Measurements from ENCODE around the gene OR2K2.
"Not testable (repeated sequence)": the region's sequence is repeated elsewhere in the genome, so short reads cannot be mapped to it uniquely, and the experiment has no call there.

Gene OR2K2

GRCh38 chr9:111330124-111330523 lies at the start of gene OR2K2:
OR2K2 (minus strand) TSS chr9:111330224; CDS start chr9:111328433, 1,791 bp downstream.
- DNase-seq: no peak

DNA sequence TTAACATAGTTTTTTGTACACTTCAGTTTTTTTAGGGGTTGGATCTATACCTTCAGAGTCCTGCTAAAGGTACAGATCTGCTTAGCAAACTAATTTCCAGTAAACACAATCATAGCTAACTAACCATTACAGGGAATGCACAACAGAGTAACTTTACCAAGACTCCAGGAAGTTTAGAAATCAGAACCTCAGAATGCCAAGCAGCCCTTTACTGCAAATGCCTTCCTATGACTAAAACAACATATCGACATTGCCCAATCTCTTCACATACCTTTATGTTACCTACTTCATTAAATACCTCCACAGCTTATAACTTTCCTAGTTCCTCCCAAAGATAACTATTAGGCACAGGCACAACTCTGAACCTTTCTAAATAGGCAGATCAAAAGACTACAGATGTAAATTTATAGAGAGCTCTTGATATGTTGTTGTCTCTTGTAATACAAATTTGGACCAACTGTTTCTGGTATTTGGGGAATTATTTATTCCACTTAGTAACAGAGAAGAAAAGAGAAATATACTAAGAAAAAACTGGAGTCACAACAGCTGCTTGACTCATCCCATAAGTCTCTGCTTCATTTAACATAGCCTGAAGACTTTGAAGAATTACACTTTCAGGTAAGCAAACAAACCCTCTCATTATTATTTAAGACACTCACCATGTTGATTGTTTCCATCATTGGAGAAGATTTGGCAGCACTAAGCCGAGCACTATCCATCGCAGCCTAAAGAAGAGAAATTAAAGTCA lies 46.0 kb upstream of the OR2K2 start:
- no peak for DNase-seq

DNA sequence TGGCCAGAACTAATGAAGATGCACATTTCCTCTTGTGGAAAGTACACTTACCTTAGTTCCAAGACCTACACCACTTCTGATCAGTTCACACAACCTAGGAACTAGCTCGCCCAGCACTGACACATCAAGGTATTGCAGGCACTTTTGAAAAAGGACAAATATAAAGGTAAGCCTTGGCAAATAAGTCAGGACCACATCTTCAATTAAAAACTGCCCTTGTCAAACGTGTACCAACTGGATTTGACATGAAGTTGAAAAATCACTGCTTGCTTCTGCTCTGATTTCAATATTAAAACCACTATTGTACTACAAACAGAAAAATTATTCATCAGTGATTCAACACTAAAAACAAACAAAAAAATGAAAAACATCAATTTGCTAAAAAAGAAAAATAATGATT lies 45.0 kb upstream of the OR2K2 start:
- DNase-seq: no peak

DNA sequence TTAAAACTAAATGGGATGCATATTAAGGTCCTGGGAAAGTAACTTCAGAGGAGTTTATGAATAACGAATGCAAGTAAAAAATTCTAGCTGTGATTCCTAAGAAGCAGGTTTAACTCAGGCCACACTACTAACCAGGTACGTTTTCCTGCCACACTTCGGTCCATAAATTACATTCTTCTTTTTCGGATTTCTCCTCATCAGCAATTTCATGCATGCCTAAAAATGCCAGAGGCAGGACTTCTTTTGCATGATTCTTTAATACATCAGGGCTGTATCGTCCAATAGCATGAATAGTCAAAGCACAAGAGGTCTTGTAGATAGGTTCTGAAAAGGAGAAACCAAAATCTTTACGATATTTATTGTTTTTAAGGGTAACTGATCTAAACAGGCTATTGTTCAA lies 42.3 kb upstream of the OR2K2 start:
- DNase-seq: no peak

DNA sequence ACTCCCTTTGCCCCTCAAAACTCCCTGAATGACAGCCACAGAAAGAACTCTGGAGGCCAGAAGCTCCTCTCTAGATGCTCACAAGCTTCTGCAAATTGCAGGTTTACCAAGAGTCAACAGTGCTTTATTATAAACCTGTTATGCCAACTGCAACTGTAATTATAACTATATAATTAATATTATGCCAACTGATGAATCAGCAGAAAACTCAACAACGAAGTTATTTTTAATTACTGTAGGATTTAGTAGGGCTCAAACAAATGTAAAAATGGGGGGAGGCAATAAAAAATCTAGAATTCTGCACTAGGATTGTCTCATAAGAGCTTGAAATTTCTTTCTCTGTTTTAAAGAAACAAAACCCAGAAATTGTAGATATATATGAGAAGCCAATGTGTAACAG lies 37.0 kb upstream of the OR2K2 start:
- no peak for DNase-seq

DNA sequence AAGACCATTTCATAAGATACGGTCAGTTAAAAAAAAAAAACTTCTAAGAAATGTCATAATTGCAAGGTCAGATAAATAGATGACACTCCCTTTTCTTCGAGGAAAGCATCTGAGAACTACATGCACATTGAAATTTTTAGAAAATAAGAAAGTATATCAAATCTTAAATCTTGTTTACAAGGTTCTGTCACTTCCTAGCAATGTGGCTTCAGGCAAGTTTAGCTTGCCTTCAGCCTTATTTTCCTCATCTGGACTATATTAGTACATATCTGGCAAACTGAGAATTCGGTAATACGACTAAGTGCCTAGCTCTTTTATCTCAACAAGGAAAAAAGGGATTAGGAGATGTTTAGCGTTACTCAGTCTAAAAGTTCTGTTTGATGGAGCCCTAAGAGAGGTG lies 32.5 kb upstream of the OR2K2 start:
- DNase-seq: no peak

DNA sequence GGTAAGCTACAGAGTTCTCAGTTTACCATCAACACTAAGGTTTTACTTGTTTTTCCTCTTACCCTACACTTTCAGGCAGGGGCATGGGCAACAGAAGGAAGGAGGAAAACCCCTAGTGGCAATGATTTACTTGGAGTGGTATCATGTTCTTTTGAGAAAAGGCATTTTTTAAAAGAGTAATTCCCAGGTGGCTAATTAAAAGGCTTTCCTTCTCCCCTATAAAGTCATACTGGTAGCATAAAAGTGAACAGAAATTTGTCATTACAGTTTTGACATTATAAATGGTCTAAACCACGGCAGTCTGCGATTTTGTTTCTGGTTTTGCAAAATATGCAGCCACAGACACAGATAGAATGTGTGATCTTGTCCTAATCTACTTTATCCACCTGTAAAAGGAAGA lies 30.9 kb upstream of the OR2K2 start:
- DNase-seq: no peak

DNA sequence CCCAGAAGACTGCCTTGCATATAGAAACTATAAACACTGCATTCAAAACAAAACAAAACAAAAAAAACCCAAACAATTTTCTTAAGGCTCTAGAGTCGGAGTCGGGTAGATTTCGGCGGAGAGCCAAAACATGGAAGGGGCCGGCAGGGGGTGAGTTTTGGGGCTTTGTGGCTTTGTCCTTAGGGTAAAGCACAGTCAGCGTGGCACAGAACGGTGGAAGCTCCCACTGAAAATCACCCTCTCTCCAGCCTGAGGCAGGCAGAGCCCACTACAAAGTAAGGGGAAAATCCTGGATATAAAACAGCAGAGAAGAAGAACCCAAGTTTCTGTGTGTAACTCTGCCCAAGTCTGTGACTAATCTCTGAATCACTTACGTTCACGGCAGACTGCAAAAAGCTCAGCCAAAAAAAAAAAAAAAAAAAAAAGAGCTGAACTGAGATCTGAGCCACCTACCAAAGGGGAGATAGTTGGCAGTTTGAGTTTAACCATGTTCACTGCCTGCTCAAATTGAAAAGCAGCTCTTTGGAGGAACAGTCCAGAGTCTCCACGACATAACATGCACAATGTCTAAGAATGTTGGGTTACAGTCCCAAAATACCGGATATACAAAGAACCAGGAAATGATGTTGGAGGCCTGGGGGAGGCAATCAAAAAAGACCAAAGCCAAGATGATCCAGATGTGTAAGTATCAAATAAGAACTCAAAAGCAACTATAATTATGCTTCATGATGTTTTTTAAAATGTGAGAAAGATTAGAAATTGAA lies 26.6 kb upstream of the OR2K2 start:
- no peak for DNase-seq

DNA sequence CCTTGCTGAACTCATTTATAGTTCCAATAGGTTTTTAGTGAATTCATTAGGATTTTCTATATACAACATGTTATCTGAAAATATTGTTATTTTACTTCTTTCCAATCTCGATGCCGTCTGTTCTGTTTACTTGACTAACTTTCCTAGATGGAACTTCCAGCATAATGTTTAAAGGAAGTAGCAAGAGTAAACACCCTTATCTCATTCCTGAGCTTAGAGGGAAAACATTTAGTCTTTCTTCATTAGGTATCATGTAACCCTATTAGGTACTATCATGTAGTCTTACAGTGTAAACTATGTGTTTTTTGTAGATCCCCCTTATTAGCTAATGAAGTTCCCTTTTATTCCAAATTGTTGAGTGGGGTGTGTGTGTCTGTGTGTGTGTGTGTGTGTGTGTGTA lies 22.5 kb upstream of the OR2K2 start:
- DNase-seq: no peak

DNA sequence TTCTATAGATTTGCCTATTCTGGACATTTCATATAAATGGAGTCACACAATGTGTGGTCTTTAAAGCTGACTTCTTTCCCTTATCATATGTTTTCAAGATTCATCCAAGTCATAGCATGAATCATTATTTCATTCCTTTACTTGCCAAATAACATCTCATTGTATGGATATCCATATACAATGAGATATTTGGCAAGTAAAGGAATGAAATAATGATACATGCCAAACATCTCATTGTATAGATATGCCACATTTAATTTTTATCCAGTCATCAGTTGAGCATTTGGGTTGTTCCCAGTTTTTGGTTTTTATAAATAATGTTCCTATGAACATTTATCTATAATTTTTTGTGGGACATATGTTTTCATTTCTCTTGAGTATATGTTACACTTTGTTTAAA lies 20.5 kb upstream of the OR2K2 start:
- no peak for DNase-seq

GRCh38 chr9:111349766-111350165 lies 19.7 kb upstream of the OR2K2 start:
- DNase-seq: no peak

GRCh38 chr9:111348821-111349271 lies 18.8 kb upstream of the OR2K2 start:
- no peak for DNase-seq

DNA sequence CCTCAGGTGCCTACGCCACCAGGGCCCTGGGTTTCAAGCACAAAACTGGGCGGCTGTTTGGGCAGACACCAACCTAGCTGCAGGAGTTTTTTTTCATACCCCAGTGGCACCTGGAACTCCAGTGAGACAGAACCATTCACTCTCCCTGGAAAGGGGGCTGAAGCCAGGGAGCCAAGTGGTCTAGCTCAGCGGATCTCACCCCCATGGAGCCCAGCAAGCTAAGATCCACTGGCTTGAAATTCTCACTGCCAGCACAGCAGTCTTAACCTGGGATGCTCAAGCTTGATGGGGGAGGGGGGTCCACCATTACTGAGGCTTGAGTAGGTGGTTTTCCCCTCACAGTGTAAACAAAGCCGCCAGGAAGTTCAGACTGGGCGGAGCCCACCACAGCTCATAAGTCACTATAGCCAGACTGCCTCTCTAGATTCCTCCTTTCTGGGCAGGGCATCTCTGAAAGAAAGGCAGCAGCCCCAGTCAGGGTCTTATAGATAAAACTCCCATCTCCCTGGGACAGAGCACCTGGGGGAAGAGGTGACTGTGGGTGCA lies 4.4 kb upstream of the OR2K2 start:
- DNase-seq: not testable (repeated sequence)

- no peak for DNase-seq
Measured at GRCh38 chr9:111320631-111321030, 9.4 kb downstream of the OR2K2 start.

DNA sequence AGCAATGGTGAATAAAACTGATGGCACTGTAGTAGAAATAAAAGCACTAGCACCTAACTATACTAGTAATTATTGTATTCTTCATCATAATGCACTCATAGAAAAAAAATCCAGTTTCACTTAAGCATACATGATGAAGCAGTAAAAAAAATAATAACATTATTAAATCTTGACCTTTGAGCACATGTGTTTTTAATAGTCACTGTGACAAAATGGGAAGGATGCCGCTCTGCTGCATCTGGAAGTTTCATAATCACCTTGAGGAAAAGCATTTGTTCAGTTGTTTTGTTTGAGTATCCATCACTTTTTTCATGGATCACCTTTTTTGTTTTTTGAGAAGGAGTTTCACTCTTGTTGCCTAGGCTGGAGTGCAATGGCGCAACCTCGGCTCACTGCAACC lies 13.2 kb downstream of the OR2K2 start:
- DNase-seq: no peak

DNA sequence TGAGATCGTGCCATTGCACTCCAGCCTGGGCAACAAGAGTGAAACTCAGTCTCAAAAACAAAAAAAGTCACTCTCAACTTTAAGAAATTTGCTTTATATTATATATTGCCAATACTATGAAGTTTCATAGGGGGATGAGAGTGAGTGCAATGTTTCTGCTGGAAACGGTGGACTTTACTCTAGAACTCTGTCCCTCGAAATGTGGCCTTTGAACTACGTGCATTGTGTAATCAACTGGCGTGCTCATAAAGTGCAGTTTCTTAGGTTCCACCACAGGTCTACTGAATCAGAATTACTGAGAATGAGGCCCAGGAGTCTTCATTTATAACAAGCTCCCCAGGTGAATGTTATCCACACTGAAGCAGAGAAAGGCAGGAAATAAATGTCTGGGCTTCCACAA lies 24.1 kb downstream of the OR2K2 start:
- no peak for DNase-seq

DNA sequence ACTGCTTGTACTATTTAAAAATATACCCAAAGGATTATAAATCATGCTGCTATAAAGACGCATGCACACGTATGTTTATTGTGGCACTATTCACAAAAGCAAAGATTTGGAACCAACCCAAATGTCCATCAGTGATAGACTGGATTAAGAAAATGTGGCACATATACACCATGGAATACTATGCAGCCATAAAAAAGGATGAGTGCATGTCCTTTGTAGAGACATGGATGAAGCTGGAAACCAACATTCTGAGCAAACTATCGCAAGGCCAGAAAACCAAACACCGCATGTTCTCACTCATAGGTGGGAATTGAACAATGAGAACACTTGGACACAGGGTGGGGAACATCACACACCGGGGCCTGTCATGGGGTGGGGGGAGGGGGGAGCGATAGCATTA lies 26.0 kb downstream of the OR2K2 start:
- DNase-seq: not testable (repeated sequence)

DNA sequence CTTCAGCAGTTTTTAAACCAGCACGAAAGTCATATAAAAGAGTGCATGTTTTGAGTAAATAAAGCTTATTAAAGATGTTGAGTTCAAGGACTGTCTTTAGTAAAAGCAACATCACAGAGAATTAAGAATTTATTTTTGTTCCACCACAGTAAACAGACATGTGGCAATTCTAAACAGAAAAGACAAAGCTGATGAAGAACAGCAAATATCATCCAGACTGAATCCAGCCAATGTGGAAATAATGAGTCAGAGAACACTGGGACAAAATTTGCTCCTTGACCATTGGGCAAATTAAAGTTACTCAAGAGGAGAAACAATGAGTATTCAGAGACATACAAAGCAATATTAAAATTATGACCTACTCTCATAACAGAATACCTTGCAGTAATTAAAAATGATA lies 28.8 kb downstream of the OR2K2 start:
- DNase-seq: no peak

- DNase-seq: no peak
Measured at GRCh38 chr9:111300140-111300735, 29.8 kb downstream of the OR2K2 start.

- not testable (repeated sequence) for DNase-seq
Measured at GRCh38 chr9:111299599-111299966, 30.4 kb downstream of the OR2K2 start.

- DNase-seq: no peak
Measured at GRCh38 chr9:111298731-111299598, 31.1 kb downstream of the OR2K2 start.

- DNase-seq: no peak
Measured at GRCh38 chr9:111298111-111298510, 31.9 kb downstream of the OR2K2 start.

Measured in activated CD4-positive, CD25-positive, alpha-beta regulatory T cell treated with anti-CD3 and anti-CD28 coated beads, Interleukin-2, amount 50 U/mL, for 72 hours (primary cell).